OCI-LY3 (cell line): ENCODE measurements around the gene ASB5.

ENCODE experiments used
- H2AFZ ChIP-seq: fragments of 200-600, 300-600 bp; shearing (Covaris generic); 2 replicates; pipeline ENCODE4 v1.6.0; 2014; ENCODE audit warnings: antibody characterized with exemption, low read depth, low read length
- H3K27ac ChIP-seq: fragments of 200-600, 300-600 bp; sonication (generic); 2 replicates; pipeline ENCODE4 v1.5.1; 2014; ENCODE audit warnings: mild to moderate bottlenecking, low read length, moderate library complexity, mixed read lengths
- H3K27me3 ChIP-seq: fragments of 200-600, 300-600 bp; sonication (generic); 2 replicates; pipeline ENCODE4 v1.6.1; 2014; ENCODE audit warnings: low read depth, low read length, mixed read lengths
- H3K36me3 ChIP-seq: fragments of 200-600, 300-600 bp; sonication (generic); replicated peaks from 2 replicates; pipeline ENCODE3; 2014; ENCODE audit warnings: low read depth, low read length, mixed read lengths
- H3K4me1 ChIP-seq: fragments of 300-600, 200-600 bp; sonication (generic); 2 replicates; pipeline ENCODE4 v1.6.1; 2014; ENCODE audit warnings: low read length, mixed read lengths
- H3K4me2 ChIP-seq: fragments of 200-600, 300-600 bp; sonication (generic); 2 replicates; pipeline ENCODE4 v1.6.1; 2014; ENCODE audit warnings: low read length, mixed read lengths
- H3K4me3 ChIP-seq: fragments of 300-600, 200-600 bp; sonication (generic); 2 replicates; pipeline ENCODE4 v1.5.1; 2014; ENCODE audit warnings: antibody characterized with exemption, mild to moderate bottlenecking, low read length, moderate library complexity
- H3K79me2 ChIP-seq: fragments of 300-600, 200-600 bp; shearing (Covaris generic); 2 replicates; pipeline ENCODE4 v1.6.1; 2014; ENCODE audit warnings: mild to moderate bottlenecking, low read length, mixed read lengths
- H3K9ac ChIP-seq: fragments of 300-600, 200-600 bp; shearing (Covaris generic); 2 replicates; pipeline ENCODE4 v1.6.0; 2014; ENCODE audit warnings: mild to moderate bottlenecking, low read length, moderate library complexity
- H3K9me3 ChIP-seq: fragments of 200-600, 300-600 bp; shearing (Covaris generic); 2 replicates; pipeline ENCODE4 v1.6.1; 2014; ENCODE audit warnings: low read length, mixed read lengths; ENCODE audit not compliant: insufficient read depth
- H4K20me1 ChIP-seq: fragments of 200-600, 300-600 bp; sonication (generic); 2 replicates; pipeline ENCODE4 v1.6.1; 2016; ENCODE audit warnings: low read length, mixed read lengths; ENCODE audit not compliant: insufficient read depth
- EZH2phosphoT487 ChIP-seq: fragments of 200-600 bp; shearing (Covaris generic); IDR thresholded peaks from 2 replicates; pipeline ENCODE4 v1.6.1; 2018; ENCODE audit warnings: antibody characterized with exemption, mixed run types, low read depth
- TF ChIP-seq, protein P1 (sequence below): fragments of 200-600, 300-600 bp; sonication (generic); IDR thresholded peaks from 2 replicates; pipeline ENCODE4 v1.5.1; 2014; ENCODE audit warnings: antibody characterized with exemption, low read length, low read depth

ASB5 gene

DNA sequence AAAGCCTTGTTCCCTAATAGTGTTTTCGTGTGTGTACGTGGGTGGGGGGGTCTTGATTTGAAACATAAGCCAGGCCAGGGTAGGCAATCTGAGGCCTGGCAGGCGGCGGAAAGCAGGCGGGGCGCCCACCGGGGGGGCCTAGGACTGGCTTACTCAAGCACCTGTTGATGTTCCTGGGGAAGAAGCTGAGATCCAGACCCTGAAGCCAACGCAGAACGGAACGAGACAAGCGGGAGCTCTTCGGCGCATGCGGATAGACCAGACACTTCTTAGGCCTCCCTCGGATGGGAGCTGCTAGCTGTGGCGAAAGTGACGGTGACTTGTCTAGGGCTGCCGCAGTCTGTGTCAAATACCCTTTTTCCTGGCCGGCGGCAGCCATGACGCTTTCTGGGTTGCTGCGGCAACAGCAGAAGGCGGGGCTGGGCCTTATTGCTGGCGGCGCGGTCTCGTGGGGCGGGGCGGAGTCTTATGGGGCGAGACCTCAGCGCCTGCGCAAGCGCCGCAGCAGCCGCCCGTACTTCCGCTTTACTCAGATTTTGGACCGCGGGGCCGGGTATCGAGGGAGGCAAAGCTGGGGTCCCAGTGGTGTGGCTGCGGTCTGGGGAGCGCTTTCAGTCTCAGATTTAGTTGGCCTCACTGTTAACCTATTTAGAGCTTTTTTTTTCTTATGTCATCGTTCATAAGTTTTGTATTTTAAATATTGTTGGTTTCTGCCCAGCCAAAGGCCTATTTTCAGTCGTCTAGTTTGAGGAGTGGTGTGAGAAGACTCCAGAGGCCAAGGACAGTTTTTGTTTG, 73.6 kb downstream of the ASB5 start, which contains the start of gene SPATA4:
Gene SPATA4 (minus strand): TSS at position 402 of the 795 bp plus-strand sequence. CDS start 23 bp downstream, at position 379.
- no peaks in the 10 kb centered on the region for H3K9me3 ChIP-seq
- no peaks in the 10 kb centered on the region for H4K20me1 ChIP-seq
- peak within 1 kb of the TSS; percentile 72 for H3K4me2 ChIP-seq
- H3K4me3 ChIP-seq: peak within 1 kb of the TSS; percentile 74
- H3K4me1 ChIP-seq: peaks cover 24% of the 10 kb centered on the region
- H3K9ac ChIP-seq: peak within 1 kb of the TSS; percentile 62
- H2AFZ ChIP-seq: peak within 1 kb of the TSS; percentile 53
- peak within 1 kb of the TSS; percentile 57 for H3K27ac ChIP-seq
- no peaks in the 10 kb centered on the region for H3K36me3 ChIP-seq
- H3K27me3 ChIP-seq: peaks cover 11% of the 10 kb centered on the region; the same call in 1 of the 2 replicates
- H3K79me2 ChIP-seq: no peaks in the 10 kb centered on the region
- TF ChIP-seq, protein P1, sequence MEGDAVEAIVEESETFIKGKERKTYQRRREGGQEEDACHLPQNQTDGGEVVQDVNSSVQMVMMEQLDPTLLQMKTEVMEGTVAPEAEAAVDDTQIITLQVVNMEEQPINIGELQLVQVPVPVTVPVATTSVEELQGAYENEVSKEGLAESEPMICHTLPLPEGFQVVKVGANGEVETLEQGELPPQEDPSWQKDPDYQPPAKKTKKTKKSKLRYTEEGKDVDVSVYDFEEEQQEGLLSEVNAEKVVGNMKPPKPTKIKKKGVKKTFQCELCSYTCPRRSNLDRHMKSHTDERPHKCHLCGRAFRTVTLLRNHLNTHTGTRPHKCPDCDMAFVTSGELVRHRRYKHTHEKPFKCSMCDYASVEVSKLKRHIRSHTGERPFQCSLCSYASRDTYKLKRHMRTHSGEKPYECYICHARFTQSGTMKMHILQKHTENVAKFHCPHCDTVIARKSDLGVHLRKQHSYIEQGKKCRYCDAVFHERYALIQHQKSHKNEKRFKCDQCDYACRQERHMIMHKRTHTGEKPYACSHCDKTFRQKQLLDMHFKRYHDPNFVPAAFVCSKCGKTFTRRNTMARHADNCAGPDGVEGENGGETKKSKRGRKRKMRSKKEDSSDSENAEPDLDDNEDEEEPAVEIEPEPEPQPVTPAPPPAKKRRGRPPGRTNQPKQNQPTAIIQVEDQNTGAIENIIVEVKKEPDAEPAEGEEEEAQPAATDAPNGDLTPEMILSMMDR: no peak
- TF ChIP-seq EZH2phosphoT487: no peak

DNA sequence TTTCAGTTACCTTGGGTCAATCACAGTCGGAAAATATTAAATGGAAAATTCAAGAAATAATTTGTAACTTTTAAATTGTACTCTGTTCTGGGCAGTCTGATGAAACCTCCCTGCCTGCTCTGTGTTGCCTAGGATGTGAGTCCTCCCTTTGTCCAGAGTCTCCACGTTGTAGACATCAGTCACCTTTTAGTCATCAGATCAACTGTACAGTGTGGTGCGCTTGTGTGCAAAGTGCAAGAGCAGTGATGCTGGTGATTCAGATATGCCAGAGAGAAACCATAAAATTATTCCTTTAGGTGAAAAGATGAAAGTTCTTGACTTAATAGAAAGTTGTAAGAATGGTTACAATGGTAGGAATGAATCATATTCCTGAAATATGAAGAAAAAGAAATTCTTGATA, 75.1 kb downstream of the ASB5 start:
- H3K27me3 ChIP-seq: peaks cover 11% of the 10 kb centered on the region; the same call in 1 of the 2 replicates
- H3K27ac ChIP-seq: no peak overlapping the region
- peaks cover 38% of the 10 kb centered on the region for H3K4me1 ChIP-seq
- H4K20me1 ChIP-seq: no peaks in the 10 kb centered on the region
- H3K79me2 ChIP-seq: no peaks in the 10 kb centered on the region
- peak overlapping the region; percentile 40 for H3K9ac ChIP-seq
- peak overlapping the region; percentile 72 for H3K4me2 ChIP-seq
- peak overlapping the region; percentile 63 for H2AFZ ChIP-seq
- no peak for TF ChIP-seq EZH2phosphoT487
- TF ChIP-seq, protein P1: no peak
- peak overlapping the region; percentile 72 for H3K4me3 ChIP-seq
- H3K9me3 ChIP-seq: no peaks in the 10 kb centered on the region
- H3K36me3 ChIP-seq: no peaks in the 10 kb centered on the region

DNA sequence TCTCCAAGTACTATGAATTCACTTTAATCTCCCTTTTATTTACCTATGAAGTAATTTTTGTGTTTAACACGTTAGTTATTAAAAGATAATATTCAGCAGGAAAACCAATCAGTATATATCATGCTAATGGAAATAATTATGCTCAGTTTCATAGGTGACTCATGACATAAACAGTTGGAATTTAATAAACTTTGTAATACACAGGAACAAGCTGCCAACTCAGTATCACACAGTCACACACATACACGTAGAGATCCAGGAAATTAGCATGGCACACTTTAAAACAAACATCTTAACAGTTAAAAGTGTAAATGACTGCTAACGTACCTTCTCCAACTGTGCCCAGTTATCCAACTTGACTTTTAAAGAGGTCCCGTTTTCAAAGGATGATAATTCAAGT, 75.9 kb downstream of the ASB5 start:
- Histone ChIP-seq H3K4me3 (peak overlapping the region; percentile 72), H2AFZ (peak overlapping the region; percentile 33; the same call in 1 of the 2 replicates), H3K4me1 (peaks cover 46% of the 10 kb centered on the region), H4K20me1 (no peaks in the 10 kb centered on the region), H3K79me2 (no peaks in the 10 kb centered on the region), H3K4me2 (peak overlapping the region; percentile 72), H3K36me3 (no peaks in the 10 kb centered on the region), H3K27ac (no peak overlapping the region), H3K9me3 (no peaks in the 10 kb centered on the region), H3K27me3 (peaks cover 11% of the 10 kb centered on the region; the same call in 1 of the 2 replicates), H3K9ac (no peak overlapping the region)
- TF ChIP-seq, protein P1: no peak
- TF ChIP-seq EZH2phosphoT487: no peak

DNA sequence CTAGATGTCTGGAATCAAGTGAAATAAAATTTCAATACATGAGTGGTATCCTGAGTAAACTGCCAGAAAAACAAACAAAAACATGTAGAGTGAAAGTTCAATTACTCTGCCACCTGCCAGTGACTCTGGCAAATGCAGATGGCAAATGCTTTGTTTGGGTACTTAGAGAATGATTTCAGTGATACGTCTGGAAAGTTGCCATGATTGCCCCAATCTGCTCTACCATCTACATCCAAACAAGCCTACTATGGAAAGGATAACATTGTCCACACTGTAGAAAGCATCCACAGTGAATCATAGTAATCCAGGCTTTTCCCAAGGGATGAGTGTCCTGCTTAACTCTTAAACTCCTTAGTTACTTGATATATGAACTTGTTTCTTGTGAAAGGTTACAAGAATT, 77.0 kb downstream of the ASB5 start:
- no peak overlapping the region for H3K9ac ChIP-seq
- TF ChIP-seq, protein P1: peak; percentile 47
- no peak for TF ChIP-seq EZH2phosphoT487
- no peak overlapping the region for H3K4me3 ChIP-seq
- no peak overlapping the region for H3K4me2 ChIP-seq
- no peak overlapping the region for H3K27ac ChIP-seq
- no peaks in the 10 kb centered on the region for H4K20me1 ChIP-seq
- H3K4me1 ChIP-seq: peaks cover 55% of the 10 kb centered on the region
- H3K79me2 ChIP-seq: no peaks in the 10 kb centered on the region
- H2AFZ ChIP-seq: no peak overlapping the region
- H3K36me3 ChIP-seq: no peaks in the 10 kb centered on the region
- H3K9me3 ChIP-seq: no peaks in the 10 kb centered on the region
- peaks cover 11% of the 10 kb centered on the region; the same call in 1 of the 2 replicates for H3K27me3 ChIP-seq
